T-helper 1 cell (primary cell): ENCODE results near the gene EIF4G1.

Source experiments
- DNase-seq, 5 donors: peaks; one replicate each; pipeline ENCODE4 v3.0.0-alpha.2; 2012 to 2020

Gene EIF4G1

GRCh38 chr3:184352149-184352785 is 37.9 kb downstream of the EIF4G1 start:
- DNase-seq, result no peak

GRCh38 chr3:184352897-184353545 is 38.6 kb downstream of the EIF4G1 start:
- DNase-seq, result no peak

GRCh38 chr3:184353546-184353941 is 39.1 kb downstream of the EIF4G1 start:
- DNase-seq, result no peak

GRCh38 chr3:184354121-184354728 is 39.8 kb downstream of the EIF4G1 start:
- DNase-seq, result peak in 4 of 5 donors; percentile 30 to 62 (median 44)

- no peak for DNase-seq
Measured at GRCh38 chr3:184354754-184355153, 40.3 kb downstream of the EIF4G1 start.

- DNase-seq, result no peak
Measured at GRCh38 chr3:184355261-184356040, 41.0 kb downstream of the EIF4G1 start.

DNA sequence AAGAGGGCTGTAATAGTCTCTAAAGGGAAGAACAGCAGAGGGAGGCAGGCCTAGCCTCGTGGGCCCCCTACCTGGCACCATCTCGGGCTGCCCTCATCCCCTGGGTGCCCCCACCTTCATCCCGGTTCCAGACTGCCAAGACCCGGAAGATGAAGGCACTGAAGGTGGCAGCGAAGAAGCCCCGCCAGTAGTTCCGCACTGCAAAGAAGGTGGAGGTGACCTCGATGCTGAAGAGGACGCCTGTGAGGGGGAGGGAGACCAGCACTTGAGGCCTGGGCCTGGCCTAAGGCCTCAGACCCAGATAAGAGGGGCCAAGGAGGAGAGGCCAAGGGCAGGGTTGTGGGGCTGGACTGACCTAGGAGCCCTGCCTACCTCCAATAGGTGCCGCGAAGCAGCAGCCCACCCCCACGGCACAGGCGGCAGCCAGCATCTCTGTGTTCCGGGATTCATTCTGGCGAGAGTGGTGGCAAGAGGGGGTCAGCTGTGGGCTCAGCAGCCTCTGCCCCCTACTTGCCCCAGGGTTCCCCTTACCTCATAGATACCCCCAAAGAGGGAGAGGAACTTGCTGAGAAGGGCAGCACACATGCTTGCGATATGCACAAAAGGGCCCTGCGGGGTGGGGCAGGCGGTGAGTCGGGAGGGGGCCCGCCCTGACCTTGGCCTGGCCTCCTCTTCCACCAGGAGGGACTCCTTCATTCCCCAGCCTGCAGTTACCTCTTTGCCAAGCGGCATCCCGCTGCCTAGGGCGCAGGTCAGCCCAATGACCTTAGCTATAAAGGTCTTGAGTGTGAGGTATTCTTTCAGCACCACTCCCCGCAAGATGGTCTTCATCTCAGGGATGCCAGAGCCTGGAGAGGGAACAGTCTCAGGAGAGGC is 43.1 kb downstream of the EIF4G1 start:
- no peak for DNase-seq

GRCh38 chr3:184358124-184358767 is 43.8 kb downstream of the EIF4G1 start:
- DNase-seq, result no peak

GRCh38 chr3:184358921-184359350 is 44.5 kb downstream of the EIF4G1 start:
- no peak for DNase-seq

- no peak for DNase-seq
Measured at GRCh38 chr3:184359610-184360009, 45.2 kb downstream of the EIF4G1 start.

GRCh38 chr3:184360070-184360928 is 45.9 kb downstream of the EIF4G1 start:
- no peak for DNase-seq

DNA sequence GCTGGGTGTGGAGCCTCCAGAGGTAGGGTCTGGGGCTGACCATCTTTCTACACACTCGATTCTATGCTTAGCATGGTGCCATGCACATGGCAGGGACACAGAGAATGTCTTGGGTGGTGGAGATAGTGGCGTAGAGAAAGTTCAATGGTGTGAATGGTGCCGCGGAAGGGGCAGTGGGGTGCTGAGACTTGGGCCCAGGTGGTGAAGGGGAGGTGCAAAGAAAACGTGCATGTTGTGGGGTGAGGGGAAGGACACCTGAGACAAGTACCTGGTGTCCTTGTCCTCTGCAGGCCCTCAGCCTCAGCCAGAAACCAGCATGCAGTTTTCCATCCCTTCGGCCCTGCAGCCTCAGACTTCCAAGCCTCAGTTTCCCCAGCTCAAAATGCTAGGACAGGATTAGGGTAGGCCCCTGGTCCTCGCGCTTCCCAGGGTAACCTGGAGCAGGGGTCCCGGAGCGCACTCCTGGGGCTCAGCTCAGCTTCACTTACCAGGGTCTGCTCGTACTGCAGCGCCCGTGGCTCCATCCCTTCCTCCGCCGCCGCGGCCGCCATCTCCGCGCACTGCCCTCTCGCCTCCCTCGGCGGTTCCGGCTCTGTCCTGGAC is 46.6 kb downstream of the EIF4G1 start:
- DNase-seq, result no peak

- DNase-seq, result peak in 3 of 5 donors; percentile 27 to 47 (median 27)
Measured at GRCh38 chr3:184361532-184361931, 47.1 kb downstream of the EIF4G1 start, which contains the start of the genes CLCN2 and POLR2H. Gene CLCN2 (minus strand): TSS chr3:184361605. CDS start chr3:184361479, 126 bp downstream. Gene POLR2H (plus strand): TSS chr3:184361710. CDS start chr3:184363493, 1,783 bp downstream.

- DNase-seq, result peak in 2 of 5 donors; percentile 28 to 46
Measured at GRCh38 chr3:184361932-184362667, 47.7 kb downstream of the EIF4G1 start.

DNA sequence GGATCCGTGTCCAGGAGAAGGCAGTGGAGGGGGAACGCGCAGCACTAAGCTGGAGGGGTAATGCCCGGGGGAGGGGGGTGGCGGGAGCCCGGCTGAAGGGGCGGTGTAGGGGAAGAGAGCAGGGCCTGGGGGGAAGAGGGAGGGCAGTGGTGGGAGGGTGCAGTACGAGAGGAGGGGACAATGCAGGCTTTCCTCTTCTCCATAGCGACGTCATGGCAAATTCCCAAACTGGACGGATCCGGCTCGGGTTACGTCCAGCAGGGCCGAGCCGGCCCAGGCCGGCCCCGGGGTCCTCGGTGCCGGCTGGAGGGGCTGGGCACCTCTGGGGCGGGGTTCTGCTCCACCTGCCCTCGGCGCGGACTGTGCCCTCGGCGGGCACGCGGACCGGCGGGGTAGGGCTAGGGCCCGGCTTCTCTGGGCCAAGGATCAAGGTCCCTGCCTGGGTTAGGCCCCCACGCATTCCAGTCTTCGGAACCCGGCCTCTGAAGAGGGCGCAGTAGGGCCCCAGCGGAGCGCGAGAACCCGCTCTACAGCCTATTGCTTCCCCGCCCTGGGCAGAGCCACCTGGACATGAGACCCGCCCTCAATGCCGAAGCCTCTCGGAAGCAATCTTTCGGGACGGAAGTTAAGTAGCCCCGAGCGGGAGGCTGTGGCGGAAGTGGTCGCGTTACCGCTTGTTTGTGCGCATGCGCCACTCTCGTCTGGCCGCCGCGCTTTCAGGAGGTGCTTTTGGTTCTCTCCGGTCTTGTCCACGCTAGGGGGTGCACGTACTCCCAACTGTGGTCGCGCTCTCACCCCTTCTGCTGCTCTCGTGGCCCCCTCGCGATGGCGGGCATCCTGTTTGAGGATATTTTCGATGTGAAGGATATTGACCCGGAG is 48.5 kb downstream of the EIF4G1 start:
- peak; percentile 86 to 98 (median 90) for DNase-seq

GRCh38 chr3:184366619-184367289 is 52.3 kb downstream of the EIF4G1 start:
- DNase-seq, result no peak

GRCh38 chr3:184368116-184368515 is 53.7 kb downstream of the EIF4G1 start:
- DNase-seq, result no peak
